ENCODE measurements around the gene CCDC88C.
A peak's percentile ranks its signal among the peaks of the same experiment; 100 is the strongest.
"Not testable (repeated sequence)": the region's sequence is repeated elsewhere in the genome, so short reads cannot be mapped to it uniquely, and the experiment has no call there.

Gene CCDC88C

GRCh38 chr14:91249841-91250616, 167.6 kb downstream of the CCDC88C start:
- DNase-seq (ENCODE audit: low spot score) (no peak), ATAC-seq (ENCODE audit: low read depth) (peak; percentile 21; the same call in 1 of the 3 replicates)
- Histone ChIP-seq H3K4me1 (ENCODE audit: insufficient read depth, poor library complexity, severe bottlenecking) (no peaks in the 10 kb centered on the region), H3K27ac (ENCODE audit: poor library complexity, severe bottlenecking) (no peak overlapping the region), H3K27me3 (ENCODE audit: insufficient read depth, poor library complexity, severe bottlenecking) (no peaks in the 10 kb centered on the region), H3K9me3 (ENCODE audit: severe bottlenecking) (no peaks in the 10 kb centered on the region), H3K36me3 (ENCODE audit: low read depth) (no peaks in the 10 kb centered on the region), H3K4me3 (ENCODE audit: severe bottlenecking) (no peak overlapping the region)
- TF ChIP-seq CTCF (IDR thresholded peaks at IDR 0.05; ENCODE audit: poor library complexity, severe bottlenecking), result no peak

- Histone ChIP-seq H3K27me3 (ENCODE audit: insufficient read depth, poor library complexity, severe bottlenecking) (no peaks in the 10 kb centered on the region), H3K27ac (ENCODE audit: poor library complexity, severe bottlenecking) (no peak overlapping the region), H3K36me3 (ENCODE audit: low read depth) (no peaks in the 10 kb centered on the region), H3K4me3 (ENCODE audit: severe bottlenecking) (no peak overlapping the region), H3K9me3 (ENCODE audit: severe bottlenecking) (no peaks in the 10 kb centered on the region), H3K4me1 (ENCODE audit: insufficient read depth, poor library complexity, severe bottlenecking) (peaks cover 14% of the 10 kb centered on the region)
- TF ChIP-seq CTCF (IDR thresholded peaks at IDR 0.05; ENCODE audit: poor library complexity, severe bottlenecking), result no peak
- DNase-seq (ENCODE audit: low spot score), result no peak
- ATAC-seq (ENCODE audit: low read depth), result no peak
These were observed 171.4 kb downstream of the CCDC88C start for GRCh38 chr14:91246051-91246852.

GRCh38 chr14:91245616-91246015, 172.0 kb downstream of the CCDC88C start:
- not testable (repeated sequence) for ATAC-seq (ENCODE audit: low read depth); H3K4me3 ChIP-seq (ENCODE audit: severe bottlenecking); H3K36me3 ChIP-seq (ENCODE audit: low read depth); DNase-seq (ENCODE audit: low spot score); H3K27ac ChIP-seq (ENCODE audit: poor library complexity, severe bottlenecking); H3K27me3 ChIP-seq (ENCODE audit: insufficient read depth, poor library complexity, severe bottlenecking); H3K9me3 ChIP-seq (ENCODE audit: severe bottlenecking)
- peaks cover 14% of the 10 kb centered on the region for H3K4me1 ChIP-seq (ENCODE audit: insufficient read depth, poor library complexity, severe bottlenecking)

GRCh38 chr14:91245029-91245428, 172.6 kb downstream of the CCDC88C start:
- H3K4me3 ChIP-seq (ENCODE audit: severe bottlenecking), result no peak overlapping the region
- H3K27ac ChIP-seq (ENCODE audit: poor library complexity, severe bottlenecking), result no peak overlapping the region

More at GRCh38 chr14:91245029-91245428, 172.6 kb downstream of the CCDC88C start:
- no peak for DNase-seq (ENCODE audit: low spot score)
- Histone ChIP-seq H3K36me3 (ENCODE audit: low read depth) (no peaks in the 10 kb centered on the region), H3K9me3 (ENCODE audit: severe bottlenecking) (no peaks in the 10 kb centered on the region), H3K27me3 (ENCODE audit: insufficient read depth, poor library complexity, severe bottlenecking) (no peaks in the 10 kb centered on the region), H3K4me1 (ENCODE audit: insufficient read depth, poor library complexity, severe bottlenecking) (peaks cover 14% of the 10 kb centered on the region)
- no peak for TF ChIP-seq CTCF (IDR thresholded peaks at IDR 0.05; ENCODE audit: poor library complexity, severe bottlenecking)
- no peak for ATAC-seq (ENCODE audit: low read depth)

Measured in RWPE2 (cell line).